Measurements from ENCODE around the gene CFAP410.
"Not testable (repeated sequence)": the region's sequence is repeated elsewhere in the genome, so short reads cannot be mapped to it uniquely, and the experiment has no call there.

Gene CFAP410

GRCh38 chr21:44288251-44289110 lies 50.7 kb downstream of the CFAP410 start:
- no peak for DNase-seq (ENCODE audit: low read depth in 4 of 4, low spot score in 1 of 4)

GRCh38 chr21:44286716-44287632 lies 52.2 kb downstream of the CFAP410 start:
- DNase-seq (ENCODE audit: low read depth in 4 of 4, low spot score in 1 of 4) = no peak

- no peak for DNase-seq (ENCODE audit: low read depth in 4 of 4, low spot score in 1 of 4)
Measured at GRCh38 chr21:44286086-44286715, 53.0 kb downstream of the CFAP410 start.

- no peak for DNase-seq (ENCODE audit: low read depth in 4 of 4, low spot score in 1 of 4)
Measured at GRCh38 chr21:44285138-44285992, 53.8 kb downstream of the CFAP410 start, which contains the start of gene AIRE. TSS of gene AIRE (plus strand) at chr21:44285876. CDS start at chr21:44286007, 131 bp downstream.

GRCh38 chr21:44283948-44284347 lies 55.2 kb downstream of the CFAP410 start:
- no peak for DNase-seq (ENCODE audit: low read depth in 4 of 4, low spot score in 1 of 4)

GRCh38 chr21:44283211-44283785 lies 55.9 kb downstream of the CFAP410 start:
- DNase-seq (ENCODE audit: low read depth in 4 of 4, low spot score in 1 of 4) = not testable (repeated sequence)

GRCh38 chr21:44282370-44282769 lies 56.8 kb downstream of the CFAP410 start:
- no peak for DNase-seq (ENCODE audit: low read depth in 4 of 4, low spot score in 1 of 4)

- DNase-seq (ENCODE audit: low read depth in 4 of 4, low spot score in 1 of 4) = no peak
Measured at GRCh38 chr21:44281801-44282200, 57.4 kb downstream of the CFAP410 start.

- DNase-seq (ENCODE audit: low read depth in 4 of 4, low spot score in 1 of 4) = no peak
Measured at GRCh38 chr21:44279354-44280260, 59.6 kb downstream of the CFAP410 start.

Measured in stimulated activated CD4-positive, alpha-beta T cell treated with anti-CD3 and anti-CD28 coated beads, Interleukin-1b, Interleukin-23, amount 100 ng/mL, for 24 hours (primary cell).